Erythroblast (primary cell): ENCODE data around the gene VAV3.

Experiments
- GATA1 ChIP-seq: IDR thresholded peaks from 2 replicates; pipeline ENCODE4 v1.6.1; 2011; ENCODE audit warnings: low read depth, mild to moderate bottlenecking, control low read depth, low read length, moderate library complexity
- POLR2A ChIP-seq: IDR thresholded peaks from 2 replicates; pipeline ENCODE4 v1.6.1; 2011; ENCODE audit warnings: mild to moderate bottlenecking, low read length

- no peak for TF ChIP-seq POLR2A
- no peak for TF ChIP-seq GATA1
Measured at GRCh38 chr1:108007070-108007469, 42.1 kb upstream of the VAV3 start.
